K562 treated with DMSO at 1 percent for 4 hours (cell line): ENCODE data around the gene MYLIP. TPM values are rescaled to one million over a fixed set of nuclear protein-coding genes. Genes with fewer than 3 reads are reported as not detected.

ENCODE experiments used
- total RNA-seq: library from RNA; unstranded; fragments of 300-600 nt; gene quantifications from 2 replicates; pipeline ENCODE4 v1.2.3, GENCODE V29; 2022; ENCODE audit not compliant: insufficient read depth

MYLIP gene
- total RNA-seq: 34.6 and 44.6 TPM in 2 replicates

DNA sequence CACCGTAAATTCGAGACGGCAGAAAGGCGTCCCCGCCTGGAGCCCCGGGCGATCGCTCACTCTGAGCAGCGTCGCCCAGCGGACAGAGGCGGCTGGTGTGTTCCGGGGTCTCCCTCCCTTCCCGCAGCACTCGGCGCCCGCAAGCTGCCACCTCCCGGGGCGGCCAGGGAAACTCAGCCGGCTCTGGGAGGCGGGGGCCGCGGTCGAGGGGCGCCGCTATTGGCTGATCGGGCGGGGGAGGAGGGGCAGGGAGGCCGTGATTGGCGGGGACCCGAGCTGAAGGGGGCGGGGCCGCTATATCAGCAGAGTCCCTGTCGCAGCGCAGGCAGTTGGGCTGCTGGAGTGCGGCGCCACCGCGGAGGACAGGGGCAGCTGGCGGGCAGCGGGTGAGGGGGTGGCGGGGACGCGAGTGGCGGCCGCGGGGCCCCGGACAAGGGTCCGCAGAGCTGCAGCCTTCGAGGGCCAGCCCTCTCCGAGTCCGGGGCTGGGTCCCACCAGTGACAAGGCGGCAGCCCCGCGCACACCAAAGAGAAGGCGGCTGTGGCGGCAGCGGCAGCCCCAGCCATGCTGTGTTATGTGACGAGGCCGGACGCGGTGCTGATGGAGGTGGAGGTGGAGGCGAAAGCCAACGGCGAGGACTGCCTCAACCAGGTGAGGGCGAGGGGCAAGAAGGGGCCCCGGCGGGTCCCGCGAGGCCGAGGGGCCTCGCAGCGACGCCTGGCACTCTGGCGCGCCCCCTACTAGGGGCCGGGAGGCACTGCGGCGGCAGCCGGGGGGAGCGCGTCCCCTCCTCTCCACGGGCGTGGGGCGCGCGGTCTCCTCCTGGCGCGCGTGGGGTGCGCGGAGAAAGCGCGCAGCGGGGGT, at the start of gene MYLIP:
Gene MYLIP, plus strand, starts transcription at position 328 of the 864 bp plus-strand sequence. Its CDS starts 237 bp downstream, at position 565.

Other genes with a start within 250 kb of the MYLIP start
- gene GMPR, start 109.5 kb downstream of the MYLIP start, total RNA-seq: 74.6 and 105 TPM in 2 replicates